ENCODE results near the gene BAHCC1. TPM values are rescaled to one million over a fixed set of nuclear protein-coding genes. Genes with fewer than 3 reads are reported as not detected.
A peak's percentile ranks its signal among the peaks of the same experiment; 100 is the strongest.

BAHCC1 gene
- total RNA-seq, 1 donor from 2014 or later, result 3.4 TPM

GRCh38 chr17:81387100-81388090 lies 7.9 kb upstream of the BAHCC1 start:
- DNase-seq (ENCODE audit: low spot score), result peak; percentile 86
- no peak overlapping the region for H3K9ac ChIP-seq
- no peak overlapping the region for H2AFZ ChIP-seq (replicated peaks)
- Mint-ChIP-seq H3K27me3 (ENCODE audit: insufficient read depth, low read depth) (peaks cover 7% of the 10 kb centered on the region), H3K9me3 (no peaks in the 10 kb centered on the region), H3K36me3 (peaks cover 3% of the 10 kb centered on the region), H3K4me1 (peaks cover 58% of the 10 kb centered on the region), H3K27ac (peak overlapping the region; percentile 82), H3K4me3 (peak overlapping the region; percentile 83)
- H3F3A ChIP-seq (ENCODE audit: low read depth), result peaks cover 51% of the 10 kb centered on the region
- peaks cover 67% of the 10 kb centered on the region for H4K20me1 ChIP-seq (ENCODE audit: low read depth)
- peaks cover 59% of the 10 kb centered on the region for H3K4me1 ChIP-seq
- H3K9me3 ChIP-seq (ENCODE audit: low read depth), result no peaks in the 10 kb centered on the region
- H3K79me2 ChIP-seq (ENCODE audit: low read depth), result peaks cover 33% of the 10 kb centered on the region
- H3K27ac ChIP-seq, result peak overlapping the region; percentile 11
- H3K4me2 ChIP-seq, result peak overlapping the region; percentile 99
- H3K27me3 ChIP-seq, result peaks cover 77% of the 10 kb centered on the region
- no peaks in the 10 kb centered on the region for H3K36me3 ChIP-seq
- H3K4me3 ChIP-seq, result peak overlapping the region; percentile 58
- TF ChIP-seq EZH2 (IDR thresholded peaks at IDR 0.05), result no peak
- TF ChIP-seq EZH2phosphoT487 (IDR thresholded peaks at IDR 0.05), result no peak
- TF ChIP-seq, protein P1, sequence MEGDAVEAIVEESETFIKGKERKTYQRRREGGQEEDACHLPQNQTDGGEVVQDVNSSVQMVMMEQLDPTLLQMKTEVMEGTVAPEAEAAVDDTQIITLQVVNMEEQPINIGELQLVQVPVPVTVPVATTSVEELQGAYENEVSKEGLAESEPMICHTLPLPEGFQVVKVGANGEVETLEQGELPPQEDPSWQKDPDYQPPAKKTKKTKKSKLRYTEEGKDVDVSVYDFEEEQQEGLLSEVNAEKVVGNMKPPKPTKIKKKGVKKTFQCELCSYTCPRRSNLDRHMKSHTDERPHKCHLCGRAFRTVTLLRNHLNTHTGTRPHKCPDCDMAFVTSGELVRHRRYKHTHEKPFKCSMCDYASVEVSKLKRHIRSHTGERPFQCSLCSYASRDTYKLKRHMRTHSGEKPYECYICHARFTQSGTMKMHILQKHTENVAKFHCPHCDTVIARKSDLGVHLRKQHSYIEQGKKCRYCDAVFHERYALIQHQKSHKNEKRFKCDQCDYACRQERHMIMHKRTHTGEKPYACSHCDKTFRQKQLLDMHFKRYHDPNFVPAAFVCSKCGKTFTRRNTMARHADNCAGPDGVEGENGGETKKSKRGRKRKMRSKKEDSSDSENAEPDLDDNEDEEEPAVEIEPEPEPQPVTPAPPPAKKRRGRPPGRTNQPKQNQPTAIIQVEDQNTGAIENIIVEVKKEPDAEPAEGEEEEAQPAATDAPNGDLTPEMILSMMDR (IDR thresholded peaks at IDR 0.05), result no peak

DNA sequence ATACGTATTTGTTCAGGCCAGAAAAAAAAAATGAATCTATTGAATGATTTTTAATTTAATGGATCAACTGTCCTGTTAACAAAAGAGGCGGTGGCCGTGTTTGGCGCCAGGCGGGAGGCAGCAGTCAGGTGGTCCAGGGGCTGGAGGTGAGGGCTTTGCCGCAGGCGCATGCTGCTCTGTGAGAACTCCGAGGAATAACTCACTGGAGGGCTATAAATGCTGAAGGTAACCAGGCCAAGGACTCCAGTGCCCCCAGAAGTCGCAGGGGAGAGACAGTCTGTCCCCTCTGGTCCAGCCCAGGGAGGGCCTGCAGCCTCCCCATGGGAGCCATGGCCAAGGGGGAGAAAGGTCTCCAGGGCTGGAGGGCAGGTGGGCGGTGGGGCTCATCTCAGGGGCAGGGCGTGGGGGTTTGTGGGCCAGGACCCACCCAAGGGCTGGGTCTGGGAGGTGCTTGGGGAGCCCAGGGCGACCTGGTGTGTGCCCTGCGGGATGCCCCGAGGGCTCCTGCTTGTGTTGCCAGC lies 7.1 kb upstream of the BAHCC1 start:
- Histone ChIP-seq H3K4me1 (peaks cover 61% of the 10 kb centered on the region), H3K36me3 (no peaks in the 10 kb centered on the region), H3K27me3 (peaks cover 76% of the 10 kb centered on the region), H3K27ac (no peak overlapping the region), H3K4me2 (peak overlapping the region; percentile 99), H3K9ac (no peak overlapping the region), H3K9me3 (ENCODE audit: low read depth) (no peaks in the 10 kb centered on the region), H2AFZ (replicated peaks) (no peak overlapping the region), H3K79me2 (ENCODE audit: low read depth) (peaks cover 41% of the 10 kb centered on the region), H3F3A (ENCODE audit: low read depth) (peaks cover 51% of the 10 kb centered on the region), H4K20me1 (ENCODE audit: low read depth) (peaks cover 74% of the 10 kb centered on the region), H3K4me3 (peak overlapping the region; percentile 58)
- DNase-seq (ENCODE audit: low spot score), result no peak
- H3K27ac Mint-ChIP-seq, result peak overlapping the region; percentile 82
- H3K36me3 Mint-ChIP-seq, result peaks cover 3% of the 10 kb centered on the region
- no peaks in the 10 kb centered on the region for H3K9me3 Mint-ChIP-seq
- H3K27me3 Mint-ChIP-seq (ENCODE audit: insufficient read depth, low read depth), result peaks cover 7% of the 10 kb centered on the region
- H3K4me3 Mint-ChIP-seq, result peak overlapping the region; percentile 80
- TF ChIP-seq EZH2phosphoT487 (IDR thresholded peaks at IDR 0.05) (no peak), EZH2 (IDR thresholded peaks at IDR 0.05) (no peak)
- TF ChIP-seq, protein P1 (IDR thresholded peaks at IDR 0.05), result no peak
- peaks cover 58% of the 10 kb centered on the region for H3K4me1 Mint-ChIP-seq

- H3K4me3 Mint-ChIP-seq, result peak overlapping the region; percentile 81
- peaks cover 47% of the 10 kb centered on the region for H3K79me2 ChIP-seq (ENCODE audit: low read depth)
Observed at GRCh38 chr17:81388612-81389367, 6.5 kb upstream of the BAHCC1 start.

More at GRCh38 chr17:81388612-81389367, 6.5 kb upstream of the BAHCC1 start:
- peaks cover 2% of the 10 kb centered on the region for H3K27me3 Mint-ChIP-seq (ENCODE audit: insufficient read depth, low read depth)
- Histone ChIP-seq H3K4me3 (no peak overlapping the region), H3K9ac (no peak overlapping the region), H3K4me2 (peak overlapping the region; percentile 35), H3K9me3 (ENCODE audit: low read depth) (no peaks in the 10 kb centered on the region), H3F3A (ENCODE audit: low read depth) (peaks cover 54% of the 10 kb centered on the region), H2AFZ (replicated peaks) (no peak overlapping the region), H4K20me1 (ENCODE audit: low read depth) (peaks cover 76% of the 10 kb centered on the region), H3K36me3 (no peaks in the 10 kb centered on the region), H3K4me1 (peaks cover 61% of the 10 kb centered on the region), H3K27me3 (peaks cover 70% of the 10 kb centered on the region), H3K27ac (no peak overlapping the region)
- H3K27ac Mint-ChIP-seq, result peak overlapping the region; percentile 90
- H3K4me1 Mint-ChIP-seq, result peaks cover 58% of the 10 kb centered on the region
- TF ChIP-seq EZH2phosphoT487 (IDR thresholded peaks at IDR 0.05) (no peak), EZH2 (IDR thresholded peaks at IDR 0.05) (no peak)
- TF ChIP-seq, protein P1 (IDR thresholded peaks at IDR 0.05), result no peak
- H3K36me3 Mint-ChIP-seq, result peaks cover 3% of the 10 kb centered on the region
- H3K9me3 Mint-ChIP-seq, result no peaks in the 10 kb centered on the region
- DNase-seq (ENCODE audit: low spot score), result peak; percentile 80

All from neural progenitor cell (in vitro differentiated cells).